Motor neuron (in vitro differentiated cells): ENCODE results near the gene TRAPPC2. TPM values are rescaled to one million over a fixed set of nuclear protein-coding genes. Genes with fewer than 3 reads are reported as not detected.

Source experiments
- ATAC-seq, 8 experiments: fragments of 200-7000 bp; cut with Tn5 transposase; replicated peaks in 6 of 8; 2 replicates each; pipeline ENCODE4 v1.8.0; 2021; ENCODE audit warnings: mild to moderate bottlenecking in 8 of 8, moderate library complexity in 8 of 8
- H3K27ac ChIP-seq, 2 donors: fragments of 250-450 bp; sonication (Bioruptor Pico); 2 replicates each; pipeline ENCODE4 v1.9.0; 2021; ENCODE audit warnings: antibody characterized with exemption in 2 of 2, mild to moderate bottlenecking in 2 of 2, moderate library complexity in 1 of 2
- H3K4me1 ChIP-seq, 2 donors: fragments of 250-450 bp; sonication (Bioruptor Pico); replicated peaks in 1 of 2; 2 replicates each; pipeline ENCODE4 v1.6.1; 2021; ENCODE audit warnings: antibody characterized with exemption in 2 of 2, mild to moderate bottlenecking in 2 of 2, moderate library complexity in 1 of 2
- H3K4me3 ChIP-seq, 5 donors: fragments of 250-450 bp; sonication (Bioruptor Pico); 2 replicates each; pipeline ENCODE4 v1.9.0; 2021; ENCODE audit warnings: antibody characterized with exemption in 5 of 5, mild to moderate bottlenecking in 5 of 5, moderate library complexity in 4 of 5
- WGBS, 10 experiments: fragments of 450-650 bp; shearing (Covaris generic); methylation state at CpG; one replicate each; pipeline ENCODE4 v1.0.0; 2022; 5-methylcytosine and 5-hydroxymethylcytosine counted together
- in situ Hi-C, 9 experiments: fragments of 400-800 bp; cut with MboI; loops; one replicate each; pipeline ENCODE4 v1.15.0; 2021; ENCODE audit warnings: low sequenced_read_pairs in 9 of 9, low pct_unique_long_range_greater_than_20kb in 2 of 9; ENCODE audit not compliant: unreplicated experiment in 9 of 9
- total RNA-seq, 8 experiments: library from RNA; unstranded; fragments of 300-600 nt; gene quantifications; 2 replicates each; pipeline versions ENCODE4 v1.2.3 to v1.2.4, GENCODE V29; 2022

Gene TRAPPC2
- total RNA-seq, 8 experiments from 2014 or later, result 10.9 to 66.5 (median 29.4) TPM

GRCh38 chrX:13716905-13717304 is 17.5 kb downstream of the TRAPPC2 start:
- H3K27ac ChIP-seq, result peak overlapping the region in 1 of 2 donors; percentile 91
- ATAC-seq, result no peak
- WGBS, 10 experiments, result 70 to 100% (median 88%) methylated on average over 1 to 6 of the region's 6 CpGs; no CpG with 5 or more reads in 4 of the 10 experiments
- peaks cover 2 to 7% of the 10 kb centered on the region in 2 donors for H3K4me1 ChIP-seq
- no peak overlapping the region for H3K4me3 ChIP-seq
- in situ Hi-C loops, result no loop called here

GRCh38 chrX:13716455-13716854 is 18.0 kb downstream of the TRAPPC2 start:
- WGBS, 10 experiments, result 89 to 100% (median 94%) methylated on average over 1 to 8 of the region's 9 CpGs; no CpG with 5 or more reads in 4 of the 10 experiments
- Histone ChIP-seq H3K4me1 (peaks cover 2 to 7% of the 10 kb centered on the region in 2 donors), H3K4me3 (no peak overlapping the region), H3K27ac (no peak overlapping the region)
- no peak for ATAC-seq
- in situ Hi-C loops, result no loop called here

- no peak for ATAC-seq
- in situ Hi-C loops, result no loop called here
- WGBS, 10 experiments, result 67 to 100% (median 92%) methylated on average over 1 to 2 of the region's 4 CpGs; no CpG with 5 or more reads in 6 of the 10 experiments
- no peak overlapping the region for H3K27ac ChIP-seq
- H3K4me1 ChIP-seq, result no peaks in the 10 kb centered on the region
- H3K4me3 ChIP-seq, result no peak overlapping the region
Measured at GRCh38 chrX:13711141-13711540, 23.3 kb downstream of the TRAPPC2 start.

- ATAC-seq, result no peak
- 46 to 100% (median 86%) methylated on average over 1 to 3 of the region's 3 CpGs; no CpG with 5 or more reads in 5 of the 10 experiments for WGBS, 10 experiments
- in situ Hi-C loops, result no loop called here
Measured at GRCh38 chrX:13703589-13703988, 30.8 kb downstream of the TRAPPC2 start.

GRCh38 chrX:13703135-13703534 is 31.3 kb downstream of the TRAPPC2 start:
- in situ Hi-C loops, result no loop called here
- no peak for ATAC-seq
- WGBS, 10 experiments, result 72 to 100% methylated on average over 1 to 3 of the region's 3 CpGs; no CpG with 5 or more reads in 8 of the 10 experiments
- Histone ChIP-seq H3K27ac (no peak overlapping the region), H3K4me3 (no peak overlapping the region), H3K4me1 (no peaks in the 10 kb centered on the region)

More at GRCh38 chrX:13703589-13703988, 30.8 kb downstream of the TRAPPC2 start:
- Histone ChIP-seq H3K4me3 (no peak overlapping the region), H3K27ac (no peak overlapping the region), H3K4me1 (no peaks in the 10 kb centered on the region)

- Histone ChIP-seq H3K4me1 (no peaks in the 10 kb centered on the region), H3K4me3 (no peak overlapping the region), H3K27ac (no peak overlapping the region)
- in situ Hi-C loops, result no loop called here
- 59 to 100% (median 89%) methylated on average over 1 to 4 of the region's 5 CpGs; no CpG with 5 or more reads in 6 of the 10 experiments for WGBS, 10 experiments
- ATAC-seq, result no peak
Measured at GRCh38 chrX:13702111-13702789, 32.2 kb downstream of the TRAPPC2 start.

GRCh38 chrX:13700380-13700779 is 34.0 kb downstream of the TRAPPC2 start:
- no peaks in the 10 kb centered on the region for H3K4me1 ChIP-seq
- peak in 1 of 8 experiments; percentile 18 for ATAC-seq
- 0 to 92% (median 41%) methylated on average over 1 to 4 of the region's 4 CpGs; no CpG with 5 or more reads in 4 of the 10 experiments for WGBS, 10 experiments
- no peak overlapping the region for H3K27ac ChIP-seq
- in situ Hi-C loops, result no loop called here
- H3K4me3 ChIP-seq, result no peak overlapping the region

GRCh38 chrX:13699183-13699826 is 35.1 kb downstream of the TRAPPC2 start:
- H3K27ac ChIP-seq, result no peak overlapping the region
- H3K4me3 ChIP-seq, result no peak overlapping the region
- H3K4me1 ChIP-seq, result no peaks in the 10 kb centered on the region
- in situ Hi-C loops, result no loop called here
- ATAC-seq, result peak in 4 of 8 experiments; percentile 37 to 92 (median 66)
- WGBS, 10 experiments, result 25 to 100% (median 87%) methylated on average over 1 to 6 of the region's 7 CpGs; no CpG with 5 or more reads in 2 of the 10 experiments

- no peak overlapping the region for H3K27ac ChIP-seq
- ATAC-seq, result no peak
- H3K4me1 ChIP-seq, result peaks cover 0 to 3% of the 10 kb centered on the region in 2 donors
- no peak overlapping the region for H3K4me3 ChIP-seq
- in situ Hi-C loops, result no loop called here
- WGBS, 10 experiments, result 0 to 100% (median 84%) methylated on average over 1 of the region's 1 CpG; no CpG with 5 or more reads in 4 of the 10 experiments
Measured at GRCh38 chrX:13698432-13698831, 36.0 kb downstream of the TRAPPC2 start.

GRCh38 chrX:13697976-13698375 is 36.4 kb downstream of the TRAPPC2 start:
- Histone ChIP-seq H3K27ac (no peak overlapping the region), H3K4me1 (peaks cover under 1 to 3% of the 10 kb centered on the region in 2 donors), H3K4me3 (no peak overlapping the region)
- 86 to 100% (median 96%) methylated on average over 1 of the region's 1 CpG; no CpG with 5 or more reads in 6 of the 10 experiments for WGBS, 10 experiments
- ATAC-seq, result no peak
- in situ Hi-C loops, result no loop called here

GRCh38 chrX:13697455-13697854 is 37.0 kb downstream of the TRAPPC2 start:
- in situ Hi-C loops, result no loop called here
- 62 to 100% (median 91%) methylated on average over 1 to 2 of the region's 2 CpGs; no CpG with 5 or more reads in 4 of the 10 experiments for WGBS, 10 experiments
- Histone ChIP-seq H3K4me1 (peaks cover 3 to 6% of the 10 kb centered on the region in 2 donors), H3K27ac (no peak overlapping the region), H3K4me3 (no peak overlapping the region)
- no peak for ATAC-seq

GRCh38 chrX:13695601-13696115 is 38.8 kb downstream of the TRAPPC2 start:
- WGBS, 10 experiments, result 33 to 100% (median 83%) methylated on average over 1 to 4 of the region's 4 CpGs; no CpG with 5 or more reads in 5 of the 10 experiments
- Histone ChIP-seq H3K4me3 (no peak overlapping the region), H3K27ac (no peak overlapping the region), H3K4me1 (peaks cover 3 to 6% of the 10 kb centered on the region in 2 donors)
- ATAC-seq, result no peak
- in situ Hi-C loops, result no loop called here

- Histone ChIP-seq H3K27ac (no peak overlapping the region), H3K4me1 (peaks cover 6 to 7% of the 10 kb centered on the region in 2 donors), H3K4me3 (no peak overlapping the region)
- ATAC-seq, result no peak
- 20 to 83% (median 40%) methylated on average over 1 to 7 of the region's 8 CpGs; no CpG with 5 or more reads in 7 of the 10 experiments for WGBS, 10 experiments
- in situ Hi-C loops, result no loop called here
Measured at GRCh38 chrX:13694983-13695382, 39.4 kb downstream of the TRAPPC2 start.
